KOPT-K1 (cell line): ENCODE data around the gene SNX19.
"Not testable (repeated sequence)": the region's sequence is repeated elsewhere in the genome, so short reads cannot be mapped to it uniquely, and the experiment has no call there.

Experiments
- H3K27ac ChIP-seq: fragments of 200-600 bp; sonication (generic); 2 replicates; pipeline ENCODE4 v1.5.1; 2016; ENCODE audit warnings: antibody characterized with exemption, mild to moderate bottlenecking, low read depth, low read length; ENCODE audit not compliant: poor library complexity, severe bottlenecking
- H3K36me3 ChIP-seq: fragments of 200-600 bp; sonication (generic); 2 replicates; pipeline ENCODE4 v1.5.1; 2017; ENCODE audit warnings: antibody characterized with exemption, mild to moderate bottlenecking, low read length, moderate library complexity; ENCODE audit not compliant: insufficient read depth
- H3K9me3 ChIP-seq: fragments of 200-600 bp; sonication (generic); 2 replicates; pipeline ENCODE4 v1.5.1; 2017; ENCODE audit warnings: antibody characterized with exemption, low read length, mild to moderate bottlenecking; ENCODE audit not compliant: insufficient read depth, poor library complexity, severe bottlenecking

Gene SNX19

GRCh38 chr11:130916238-130916855 lies at the start of gene SNX19:
Gene SNX19 (minus strand): TSS chr11:130916479. CDS start chr11:130915939, 540 bp downstream.
- Histone ChIP-seq H3K36me3 (peaks cover 36% of the 10 kb centered on the region), H3K9me3 (no peaks in the 10 kb centered on the region), H3K27ac (peak within 1 kb of the TSS; percentile 71)

- Histone ChIP-seq H3K9me3 (no peaks in the 10 kb centered on the region), H3K27ac (no peak overlapping the region), H3K36me3 (no peaks in the 10 kb centered on the region)
Observed at GRCh38 chr11:130964058-130964792, 47.9 kb upstream of the SNX19 start.

- Histone ChIP-seq H3K36me3 (no peaks in the 10 kb centered on the region), H3K9me3 (no peaks in the 10 kb centered on the region), H3K27ac (no peak overlapping the region)
Observed at GRCh38 chr11:130947889-130948288, 31.6 kb upstream of the SNX19 start.

GRCh38 chr11:130947481-130947880 lies 31.2 kb upstream of the SNX19 start:
- Histone ChIP-seq H3K9me3 (no peaks in the 10 kb centered on the region), H3K27ac (no peak overlapping the region), H3K36me3 (no peaks in the 10 kb centered on the region)

- Histone ChIP-seq H3K36me3 (no peaks in the 10 kb centered on the region), H3K9me3 (no peaks in the 10 kb centered on the region), H3K27ac (no peak overlapping the region)
Observed at GRCh38 chr11:130947058-130947457, 30.8 kb upstream of the SNX19 start.

GRCh38 chr11:130945896-130946295 lies 29.6 kb upstream of the SNX19 start:
- H3K27ac ChIP-seq: no peak overlapping the region
- H3K9me3 ChIP-seq: no peaks in the 10 kb centered on the region
- H3K36me3 ChIP-seq: no peaks in the 10 kb centered on the region

GRCh38 chr11:130940706-130941105 lies 24.4 kb upstream of the SNX19 start:
- Histone ChIP-seq H3K27ac (no peak overlapping the region), H3K9me3 (no peaks in the 10 kb centered on the region), H3K36me3 (no peaks in the 10 kb centered on the region)

- Histone ChIP-seq H3K36me3 (no peaks in the 10 kb centered on the region), H3K9me3 (no peaks in the 10 kb centered on the region), H3K27ac (no peak overlapping the region)
Observed at GRCh38 chr11:130937051-130937450, 20.8 kb upstream of the SNX19 start.

- Histone ChIP-seq H3K36me3 (no peaks in the 10 kb centered on the region), H3K27ac (no peak overlapping the region)
Observed at GRCh38 chr11:130932086-130932712, 15.9 kb upstream of the SNX19 start.

GRCh38 chr11:130924750-130925149 lies 8.5 kb upstream of the SNX19 start:
- Histone ChIP-seq H3K36me3 (no peaks in the 10 kb centered on the region), H3K9me3 (no peaks in the 10 kb centered on the region), H3K27ac (no peak overlapping the region)

More at GRCh38 chr11:130932086-130932712, 15.9 kb upstream of the SNX19 start:
- no peaks in the 10 kb centered on the region for H3K9me3 ChIP-seq

- H3K27ac ChIP-seq, H3K9me3 ChIP-seq: not testable (repeated sequence)
Observed at GRCh38 chr11:130920612-130921011, 4.3 kb upstream of the SNX19 start.

GRCh38 chr11:130918081-130918480 lies 1.8 kb upstream of the SNX19 start:
- Histone ChIP-seq H3K36me3 (peaks cover 20% of the 10 kb centered on the region), H3K27ac (no peak overlapping the region), H3K9me3 (no peaks in the 10 kb centered on the region)

More at GRCh38 chr11:130920612-130921011, 4.3 kb upstream of the SNX19 start:
- H3K36me3 ChIP-seq: not testable (repeated sequence)

- Histone ChIP-seq H3K9me3 (no peaks in the 10 kb centered on the region), H3K36me3 (peaks cover 30% of the 10 kb centered on the region), H3K27ac (no peak overlapping the region)
Observed at GRCh38 chr11:130916910-130917309, 631 bp upstream of the SNX19 start.

GRCh38 chr11:130915603-130916237 lies 559 bp downstream of the SNX19 start:
- Histone ChIP-seq H3K27ac (peak overlapping the region; percentile 71), H3K36me3 (peaks cover 42% of the 10 kb centered on the region), H3K9me3 (no peaks in the 10 kb centered on the region)

GRCh38 chr11:130913268-130913667 lies 3.0 kb downstream of the SNX19 start:
- H3K27ac ChIP-seq: no peak overlapping the region
- H3K36me3 ChIP-seq: peaks cover 66% of the 10 kb centered on the region
- H3K9me3 ChIP-seq: no peaks in the 10 kb centered on the region
